H1 (cell line): Measurements from ENCODE around the gene GPBP1L1. TPM values are rescaled to one million over a fixed set of nuclear protein-coding genes. Genes with fewer than 3 reads are reported as not detected.
A peak's percentile ranks its signal among the peaks of the same experiment; 100 is the strongest.

Experiments used
- CTCF ChIA-PET: fragments of 300-600 bp; sonication (Branson Sonifier 250); formaldehyde crosslinking; loops from one replicate; lab custom pipeline; 2021; ENCODE audit not compliant: partially characterized antibody; lab: Charles Lee
- POLR2A ChIA-PET: fragments of 300-600 bp; sonication (Branson Sonifier 250); formaldehyde crosslinking; loops from one replicate; lab custom pipeline; 2021; ENCODE audit warnings: inconsistent platforms; ENCODE audit not compliant: partially characterized antibody; lab: Charles Lee
- DNase-seq, 2 experiments: peaks; one replicate each; pipeline versions ENCODE4 v3.0.0 to v3.0.0-alpha.2; 2010 to 2022; ENCODE audit warnings: low spot score in 2 of 2, low read depth in 1 of 2, mixed read lengths in 1 of 2
- FAIRE-seq: peaks from 2 replicates; lab custom pipeline; 2011; peaks lifted over from hg19 to GRCh38; lab: Jason Lieb, UNC
- H2AFZ ChIP-seq: 2 replicates; pipeline ENCODE4 v1.8.1; 2012; ENCODE audit warnings: low read length, inconsistent platforms
- H2AK5ac ChIP-seq: 2 replicates; pipeline ENCODE4 v1.6.1; 2013; ENCODE audit warnings: low read depth, low read length
- H2BK120ac ChIP-seq: replicated peaks from 2 replicates; pipeline ENCODE3; 2013; ENCODE audit warnings: low read depth, low read length, inconsistent platforms
- H2BK12ac ChIP-seq: 2 replicates; pipeline ENCODE4 v1.6.1; 2013; ENCODE audit warnings: low read depth, low read length
- H2BK15ac ChIP-seq: 2 replicates; pipeline ENCODE4 v1.6.1; 2013; ENCODE audit warnings: low read length
- H2BK20ac ChIP-seq: 2 replicates; pipeline ENCODE4 v1.6.1; 2013; ENCODE audit warnings: low read length
- H2BK5ac ChIP-seq: 2 replicates; pipeline ENCODE4 v1.6.1; 2013; ENCODE audit warnings: low read depth, low read length
- H3K14ac ChIP-seq: 2 replicates; pipeline ENCODE4 v1.6.1; 2013; ENCODE audit warnings: inconsistent platforms; ENCODE audit not compliant: insufficient read length
- H3K18ac ChIP-seq: 2 replicates; pipeline ENCODE4 v1.6.1; 2013; ENCODE audit warnings: low read length; ENCODE audit errors: extremely low read depth
- H3K23ac ChIP-seq: 2 replicates; pipeline ENCODE4 v1.6.1; 2013; ENCODE audit warnings: inconsistent platforms; ENCODE audit not compliant: insufficient read length
- H3K23me2 ChIP-seq: 2 replicates; pipeline ENCODE4 v1.6.1; 2013; ENCODE audit warnings: low read depth, low read length
- H3K27ac ChIP-seq: 2 replicates; pipeline ENCODE4 v1.6.1; 2011; ENCODE audit warnings: low read depth, low read length, inconsistent platforms
- H3K27me3 ChIP-seq, 4 experiments: replicated peaks in 1 of 4; 1 replicate in 1 of 4; 2 replicates in 3 of 4; pipeline versions ENCODE4 v1.6.1 to v1.8.1; 2011 to 2013; ENCODE audit warnings: low read length in 3 of 4, mild to moderate bottlenecking in 3 of 4, inconsistent platforms in 2 of 4, mixed read lengths in 2 of 4, moderate library complexity in 1 of 4; ENCODE audit not compliant: control insufficient read depth in 3 of 4, insufficient read depth in 3 of 4; ENCODE audit errors: extremely low read depth in 1 of 4
- H3K36me3 ChIP-seq, 4 experiments: 2 replicates each; pipeline versions ENCODE4 v1.6.1 to v1.8.1; 2011 to 2013; ENCODE audit warnings: mild to moderate bottlenecking in 4 of 4, low read length in 3 of 4, moderate library complexity in 2 of 4, control low read depth in 1 of 4, inconsistent platforms in 1 of 4; ENCODE audit not compliant: insufficient read depth in 4 of 4, control insufficient read depth in 2 of 4
- H3K4ac ChIP-seq: replicated peaks from 2 replicates; pipeline ENCODE3; 2013; ENCODE audit warnings: low read length, low read depth, mixed read lengths, inconsistent platforms; ENCODE audit not compliant: insufficient read length
- H3K4me1 ChIP-seq, 4 experiments: replicated peaks in 1 of 4; 1 replicate in 1 of 4; 2 replicates in 3 of 4; pipeline versions ENCODE4 v1.6.1 to v1.8.1; 2011 to 2013; ENCODE audit warnings: low read length in 3 of 4, inconsistent platforms in 2 of 4, mixed read lengths in 1 of 4; ENCODE audit not compliant: insufficient read depth in 4 of 4, control insufficient read depth in 3 of 4
- H3K4me2 ChIP-seq, 2 experiments: 2 replicates each; pipeline versions ENCODE4 v1.6.1 to v1.8.1; 2011 to 2013; ENCODE audit warnings: low read depth in 2 of 2, low read length in 2 of 2, control low read depth in 1 of 2, inconsistent platforms in 1 of 2, mild to moderate bottlenecking in 1 of 2; ENCODE audit not compliant: insufficient read depth in 1 of 2
- H3K4me3 ChIP-seq, 4 experiments: fragments of 200-600, 300-600 bp in 1 of 4; sonication (generic), shearing (Covaris generic), sonication (Bioruptor Twin) in 1 of 4; 2 replicates each; pipeline versions ENCODE4 v1.5.1 to v1.8.1; 2011 to 2016; ENCODE audit warnings: low read length in 4 of 4, low read depth in 3 of 4, control low read depth in 2 of 4, inconsistent platforms in 2 of 4, mild to moderate bottlenecking in 2 of 4, mixed read lengths in 1 of 4, moderate library complexity in 1 of 4; ENCODE audit not compliant: insufficient read depth in 2 of 4; ENCODE audit errors: extremely low read depth in 1 of 4
- H3K56ac ChIP-seq: replicated peaks from 2 replicates; pipeline ENCODE3; 2013; ENCODE audit warnings: low read depth, mild to moderate bottlenecking, mixed read lengths, low read length, inconsistent platforms; ENCODE audit not compliant: insufficient read length
- H3K79me1 ChIP-seq: 2 replicates; pipeline ENCODE4 v1.6.1; 2013; ENCODE audit warnings: low read depth, low read length, control low read depth
- H3K79me2 ChIP-seq, 2 experiments: 2 replicates each; pipeline versions ENCODE4 v1.6.1 to v1.8.1; 2012 to 2013; ENCODE audit warnings: low read length in 2 of 2, mild to moderate bottlenecking in 2 of 2, inconsistent platforms in 1 of 2; ENCODE audit not compliant: insufficient read depth in 2 of 2, control insufficient read depth in 1 of 2
- H3K9ac ChIP-seq, 4 experiments: replicated peaks in 1 of 4; 1 replicate in 1 of 4; 2 replicates in 3 of 4; pipeline versions ENCODE4 v1.6.1 to v1.8.1; 2011 to 2013; ENCODE audit warnings: low read depth in 3 of 4, low read length in 3 of 4, control low read depth in 2 of 4, mild to moderate bottlenecking in 2 of 4, moderate library complexity in 2 of 4, inconsistent platforms in 1 of 4; ENCODE audit errors: extremely low read depth in 1 of 4
- H3K9me3 ChIP-seq, 2 experiments: 2 replicates each; pipeline versions ENCODE4 v1.6.1 to v1.8.1; 2012 to 2013; ENCODE audit warnings: mild to moderate bottlenecking in 2 of 2, moderate library complexity in 2 of 2, control low read depth in 1 of 2, inconsistent platforms in 1 of 2, low read depth in 1 of 2, low read length in 1 of 2, mixed read lengths in 1 of 2; ENCODE audit not compliant: insufficient read depth in 2 of 2
- H4K20me1 ChIP-seq, 2 experiments: replicated peaks in 1 of 2; 2 replicates each; pipeline versions ENCODE3 to v1.8.1; 2011 to 2013; ENCODE audit warnings: inconsistent platforms in 2 of 2, low read length in 2 of 2, mild to moderate bottlenecking in 1 of 2; ENCODE audit not compliant: insufficient read depth in 2 of 2, control insufficient read depth in 1 of 2
- H4K5ac ChIP-seq: 2 replicates; pipeline ENCODE4 v1.6.1; 2013; ENCODE audit warnings: low read length, low read depth, mixed read lengths, inconsistent platforms; ENCODE audit not compliant: insufficient read length
- H4K8ac ChIP-seq: 2 replicates; pipeline ENCODE4 v1.8.0; 2013; ENCODE audit warnings: mild to moderate bottlenecking, moderate library complexity, low read length, inconsistent platforms; ENCODE audit not compliant: insufficient read depth; ENCODE audit errors: extremely low read depth
- H4K91ac ChIP-seq: replicated peaks from 2 replicates; pipeline ENCODE3; 2013; ENCODE audit warnings: low read length, mixed read lengths, inconsistent platforms; ENCODE audit not compliant: insufficient read length
- CREB1 ChIP-seq: IDR thresholded peaks from 2 replicates; pipeline ENCODE4 v1.6.1; 2012; ENCODE audit warnings: inconsistent platforms
- KDM4A ChIP-seq: IDR thresholded peaks from one replicate; pipeline ENCODE4 v1.7.1; 2012; ENCODE audit warnings: low read depth, mild to moderate bottlenecking, moderate library complexity, low read length, inconsistent platforms; ENCODE audit not compliant: severe bottlenecking
- POLR2AphosphoS5 ChIP-seq: IDR thresholded peaks from 2 replicates; pipeline ENCODE4 v1.6.1; 2011; ENCODE audit warnings: low read depth, low read length
- RAD21 ChIP-seq, 2 experiments: IDR thresholded peaks in 1 of 2; conservative IDR thresholded peaks in 1 of 2; 2 replicates each; pipeline ENCODE4 v1.6.1; 2011; ENCODE audit warnings: low read depth in 2 of 2, low read length in 2 of 2, improper control_type of control experiment in 1 of 2, inconsistent platforms in 1 of 2, mild to moderate bottlenecking in 1 of 2, moderate library complexity in 1 of 2
- RBBP5 ChIP-seq: IDR thresholded peaks from 2 replicates; pipeline ENCODE4 v1.7.1; 2012; ENCODE audit warnings: low read depth, mild to moderate bottlenecking, inconsistent platforms, low read length, moderate library complexity, borderline replicate concordance
- SP4 ChIP-seq: IDR thresholded peaks from 2 replicates; pipeline ENCODE4 v1.6.1; 2012; ENCODE audit warnings: low read length, inconsistent platforms
- TBP ChIP-seq: IDR thresholded peaks from 2 replicates; pipeline ENCODE4 v1.6.1; 2011; ENCODE audit warnings: low read depth, low read length, improper control_type of control experiment
- TEAD4 ChIP-seq: IDR thresholded peaks from 2 replicates; pipeline ENCODE4 v1.6.1; 2012; ENCODE audit warnings: low read depth, low read length, inconsistent platforms, mixed read lengths
- WGBS, 2 experiments: shearing (Covaris generic) in 1 of 2; methylation state at CpG; one replicate each; pipeline versions ENCODE4 v1.1.6 to v1.1.7; 2013 to 2015; ENCODE audit warnings: low lambda C conversion rate in 2 of 2, mixed read lengths in 2 of 2, inconsistent platforms in 1 of 2, low coverage in 1 of 2, missing lambda C conversion rate in 1 of 2; ENCODE audit not compliant: insufficient replicate concordance in 2 of 2, insufficient coverage in 1 of 2, insufficient read length in 1 of 2; ENCODE audit errors: extremely low coverage in 1 of 2, missing lambda C conversion rate in 1 of 2; 5-methylcytosine and 5-hydroxymethylcytosine counted together
- polyA plus RNA-seq, 7 experiments: library from polyadenylated mRNA; depleted of rRNA in 3 of 7; stranded (reverse) in 5 of 7; unstranded in 2 of 7; fragments of >200 nt in 5 of 7; fragments of 200-250 nt in 2 of 7; gene quantifications; 1 replicate in 5 of 7; 2 replicates in 1 of 7; 4 replicates in 1 of 7; pipeline versions ENCODE4 v1.2.1 to v1.2.3, GENCODE V29; 2011 to 2013; ENCODE audit warnings: missing spikeins in 2 of 7, mixed read lengths in 2 of 7
- total RNA-seq: library from RNA; stranded (reverse); fragmentation: NEBNext Ultra II Directional; extraction: Animal tissue kit (Norgen Biotek cat#: 25700); gene quantifications from 2 replicates; pipeline ENCODE4 v1.2.1, GENCODE V29; 2021
- TF ChIP-seq, protein P1 (sequence below): IDR thresholded peaks from 2 replicates; pipeline ENCODE4 v1.6.1; 2012; ENCODE audit warnings: low read length, inconsistent platforms

GPBP1L1 gene
- total and polyA plus RNA-seq, 2 of the 8 experiments (the other 6 are each of a cell fraction or from before 2014, with no cell fraction given) = 70.1 to 119 TPM

DNA sequence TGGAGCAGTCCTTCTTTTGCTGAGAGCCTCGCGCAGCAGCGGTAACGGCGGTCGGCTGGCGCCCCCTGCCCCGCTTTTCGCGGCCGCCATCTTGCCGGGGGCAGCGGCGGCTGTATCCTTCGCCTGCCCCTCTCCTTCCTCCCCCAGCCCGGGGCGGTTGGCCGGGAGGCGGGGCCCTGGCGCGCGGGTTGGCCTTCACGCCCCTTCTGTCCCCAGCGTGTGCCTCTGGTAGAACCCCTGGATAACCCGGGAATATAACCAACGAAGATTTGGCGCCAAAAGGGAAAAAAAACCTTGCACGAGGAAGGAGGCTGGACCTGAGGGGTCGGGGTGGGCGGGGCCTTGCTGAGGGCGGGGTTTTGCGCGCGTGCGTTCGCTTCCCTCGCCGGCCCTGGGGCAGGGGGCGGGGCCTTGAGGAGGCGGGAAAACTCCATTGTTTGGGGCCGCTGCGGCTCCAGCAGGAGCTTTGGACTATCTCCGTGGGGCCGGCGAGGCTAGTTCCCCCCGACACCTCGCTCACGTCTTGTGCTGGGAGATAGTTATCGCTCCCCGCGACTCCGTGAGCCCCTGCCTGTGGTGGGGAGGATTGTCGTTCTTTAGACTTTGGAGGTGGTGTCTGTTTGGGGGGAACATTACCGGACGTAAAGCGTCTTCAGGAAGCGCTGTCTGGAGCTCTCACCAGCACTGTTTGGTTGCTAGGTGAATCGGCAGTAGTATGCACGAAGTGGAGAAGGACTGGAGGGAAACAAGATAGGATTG is 101.8 kb downstream of the GPBP1L1 start:
- Histone ChIP-seq H2AFZ (no peak overlapping the region), H3K4me3 (peak overlapping the region; percentile 82 to 100 (median 94)), H3K18ac (peak overlapping the region; percentile 100), H3K14ac (peak overlapping the region; percentile 42), H3K9me3 (no peaks in the 10 kb centered on the region), H4K5ac (peak overlapping the region; percentile 100), H4K91ac (peak overlapping the region; percentile 99), H3K56ac (peak overlapping the region; percentile 99), H2BK15ac (peak overlapping the region; percentile 92; the same call in 1 of the 2 replicates), H3K79me1 (no peaks in the 10 kb centered on the region), H2AK5ac (peak overlapping the region; percentile 97), H3K4me1 (peaks cover 0 to 12% (median 1%) of the 10 kb centered on the region in 4 experiments; a peak in 4 of 7 replicates), H4K8ac (peak overlapping the region; percentile 100; the same call in 1 of the 2 replicates), H3K9ac (peak overlapping the region; percentile 98 to 100 (median 100)), H3K4ac (peak overlapping the region; percentile 99), H2BK12ac (peak overlapping the region; percentile 93; the same call in 1 of the 2 replicates), H2BK20ac (no peak overlapping the region), H4K20me1 (peaks cover 32 to 36% of the 10 kb centered on the region in 2 experiments), H3K4me2 (peak overlapping the region; percentile 89 to 93), H3K36me3 (peaks cover 0 to 13% (median 3%) of the 10 kb centered on the region in 4 experiments; a peak in 2 of 8 replicates), H2BK120ac (no peak overlapping the region), H3K23me2 (peaks cover 12% of the 10 kb centered on the region), H3K27ac (peak overlapping the region; percentile 98), H3K27me3 (no peaks in the 10 kb centered on the region), H2BK5ac (peak overlapping the region; percentile 100), H3K79me2 (peaks cover 48 to 56% of the 10 kb centered on the region in 2 experiments), H3K23ac (no peak overlapping the region)
- ChIA-PET POLR2A (interaction anchor here (0.5 to 13.7 kb wide), 47 partner anchors 8 to 854 kb away, joined by 3 to 181 read pairs (median 5); partner anchors contain the start of genes AKR1A1, CCDC163, CCDC17 and EIF2B3), CTCF (interaction anchor here (0.6 to 8.2 kb wide), 4 partner anchors 15 to 93 kb away, joined by 3 to 52 read pairs (median 3); no protein-coding TSS in a partner anchor)
- DNase-seq = peak; percentile 71 to 94
- FAIRE-seq = no peak
- 1% methylated on average over 30 of the region's 59 CpGs; no CpG with 5 or more reads in 1 of the 2 experiments for WGBS, 2 experiments
- TF ChIP-seq SP4 (no peak), TEAD4 (no peak), CREB1 (peak; percentile 31; the same call in 1 of the 2 replicates), TBP (peak; percentile 77; the same call in 1 of the 2 replicates), RAD21 (IDR thresholded peaks at IDR 0.05 in 1 of 2, conservative IDR thresholded peaks at IDR 0.05 in 1 of 2; ENCODE audit: low read depth in 2 of 2, low read length in 2 of 2) (peak in 1 of 2 experiments; percentile 10; a peak in 1 of 4 replicates), POLR2AphosphoS5 (peak; percentile 87), RBBP5 (0 out of 2 replicates have a peak, but pooled peaks have one; percentile 33), KDM4A (peak; percentile 19)
- TF ChIP-seq, protein P1, sequence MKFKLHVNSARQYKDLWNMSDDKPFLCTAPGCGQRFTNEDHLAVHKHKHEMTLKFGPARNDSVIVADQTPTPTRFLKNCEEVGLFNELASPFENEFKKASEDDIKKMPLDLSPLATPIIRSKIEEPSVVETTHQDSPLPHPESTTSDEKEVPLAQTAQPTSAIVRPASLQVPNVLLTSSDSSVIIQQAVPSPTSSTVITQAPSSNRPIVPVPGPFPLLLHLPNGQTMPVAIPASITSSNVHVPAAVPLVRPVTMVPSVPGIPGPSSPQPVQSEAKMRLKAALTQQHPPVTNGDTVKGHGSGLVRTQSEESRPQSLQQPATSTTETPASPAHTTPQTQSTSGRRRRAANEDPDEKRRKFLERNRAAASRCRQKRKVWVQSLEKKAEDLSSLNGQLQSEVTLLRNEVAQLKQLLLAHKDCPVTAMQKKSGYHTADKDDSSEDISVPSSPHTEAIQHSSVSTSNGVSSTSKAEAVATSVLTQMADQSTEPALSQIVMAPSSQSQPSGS = no peak
